Suprapubic skin (tissue), 4 donors: Measurements from ENCODE around the gene MAPK11.

Source experiments
- POLR2A ChIP-seq, 2 donors: fragments of 450-650 bp; IDR thresholded peaks; one replicate each; pipeline ENCODE4 v1.6.1; 2017; ENCODE audit warnings: antibody characterized with exemption in 2 of 2, mild to moderate bottlenecking in 2 of 2, moderate library complexity in 2 of 2
- POLR2AphosphoS5 ChIP-seq, 3 donors: sonication (generic); formaldehyde crosslinking; IDR thresholded peaks; one replicate each; pipeline ENCODE4 v1.6.1; 2017; ENCODE audit warnings: antibody characterized with exemption in 3 of 3
- TF ChIP-seq, protein P1 (sequence below), 2 donors: fragments of 200-600 bp in 1 of 2; fragments of 450-650 bp in 1 of 2; sonication (generic) in 1 of 2; IDR thresholded peaks; one replicate each; pipeline ENCODE4 v1.5.1; 2016 to 2019; ENCODE audit warnings: antibody characterized with exemption in 2 of 2, mild to moderate bottlenecking in 1 of 2, moderate library complexity in 1 of 2

DNA sequence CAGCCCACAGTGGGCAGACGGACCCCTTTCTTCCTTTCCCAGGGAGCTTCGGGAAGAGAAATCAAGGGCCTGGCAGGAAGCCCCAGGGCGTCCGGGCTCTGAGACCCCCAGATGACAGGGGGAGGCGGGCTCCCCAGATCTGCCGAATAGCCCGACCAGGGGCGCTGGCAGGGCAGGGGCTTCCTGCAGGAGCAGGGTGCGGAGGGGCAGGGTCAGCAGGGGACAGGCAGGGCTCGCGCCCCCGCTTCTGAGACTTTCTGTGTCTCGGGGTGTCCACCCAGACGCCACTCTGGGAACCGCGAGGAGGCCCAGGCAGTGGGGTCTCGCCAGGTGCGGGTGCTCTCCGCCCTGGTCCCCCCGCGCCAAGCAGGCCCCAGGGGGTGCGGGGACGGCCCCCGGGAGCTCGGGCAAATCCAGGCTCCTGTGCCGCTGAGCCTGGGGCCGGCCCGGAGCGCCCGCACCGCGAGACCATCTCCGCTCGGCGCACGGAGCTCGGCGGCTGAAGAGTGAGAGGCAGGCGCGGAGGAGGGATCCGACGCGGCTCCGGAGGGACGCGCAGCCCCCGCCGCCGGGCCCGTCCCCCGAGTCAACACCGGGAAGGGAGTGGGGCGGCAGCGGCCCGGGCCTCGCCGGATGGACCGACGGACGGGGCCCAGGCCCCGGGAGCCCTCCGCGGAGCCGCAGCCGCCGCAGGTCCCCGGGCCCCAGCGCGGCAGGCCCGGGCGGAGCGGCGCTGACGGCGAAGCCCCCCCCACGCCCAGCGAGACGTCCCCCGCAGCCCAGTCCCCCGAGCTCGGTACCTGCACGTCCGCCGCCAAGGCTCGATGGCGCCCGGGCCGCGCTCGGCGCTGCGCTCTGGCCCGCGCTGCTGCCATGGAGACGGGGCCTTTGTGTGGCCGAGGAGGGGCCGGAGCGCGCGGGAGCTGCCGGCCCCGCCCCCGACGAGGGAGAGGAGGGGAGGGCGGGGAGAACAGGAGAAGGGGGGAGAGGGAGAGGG, 36.9 kb upstream of the MAPK11 start, which contains the start of gene PLXNB2:
- TF ChIP-seq, protein P1, sequence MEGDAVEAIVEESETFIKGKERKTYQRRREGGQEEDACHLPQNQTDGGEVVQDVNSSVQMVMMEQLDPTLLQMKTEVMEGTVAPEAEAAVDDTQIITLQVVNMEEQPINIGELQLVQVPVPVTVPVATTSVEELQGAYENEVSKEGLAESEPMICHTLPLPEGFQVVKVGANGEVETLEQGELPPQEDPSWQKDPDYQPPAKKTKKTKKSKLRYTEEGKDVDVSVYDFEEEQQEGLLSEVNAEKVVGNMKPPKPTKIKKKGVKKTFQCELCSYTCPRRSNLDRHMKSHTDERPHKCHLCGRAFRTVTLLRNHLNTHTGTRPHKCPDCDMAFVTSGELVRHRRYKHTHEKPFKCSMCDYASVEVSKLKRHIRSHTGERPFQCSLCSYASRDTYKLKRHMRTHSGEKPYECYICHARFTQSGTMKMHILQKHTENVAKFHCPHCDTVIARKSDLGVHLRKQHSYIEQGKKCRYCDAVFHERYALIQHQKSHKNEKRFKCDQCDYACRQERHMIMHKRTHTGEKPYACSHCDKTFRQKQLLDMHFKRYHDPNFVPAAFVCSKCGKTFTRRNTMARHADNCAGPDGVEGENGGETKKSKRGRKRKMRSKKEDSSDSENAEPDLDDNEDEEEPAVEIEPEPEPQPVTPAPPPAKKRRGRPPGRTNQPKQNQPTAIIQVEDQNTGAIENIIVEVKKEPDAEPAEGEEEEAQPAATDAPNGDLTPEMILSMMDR (IDR thresholded peaks at IDR 0.05), result no peak
- no peak for TF ChIP-seq POLR2AphosphoS5 (IDR thresholded peaks at IDR 0.05)
- TF ChIP-seq POLR2A (IDR thresholded peaks at IDR 0.05), result no peak
